OCI-LY3 (cell line): ENCODE data around the gene BRD8.

Experiments used
- H2AFZ ChIP-seq: fragments of 200-600, 300-600 bp; shearing (Covaris generic); 2 replicates; pipeline ENCODE4 v1.6.0; 2014; ENCODE audit warnings: antibody characterized with exemption, low read depth, low read length
- H3K27ac ChIP-seq: fragments of 200-600, 300-600 bp; sonication (generic); 2 replicates; pipeline ENCODE4 v1.5.1; 2014; ENCODE audit warnings: mild to moderate bottlenecking, low read length, moderate library complexity, mixed read lengths
- H3K27me3 ChIP-seq: fragments of 200-600, 300-600 bp; sonication (generic); 2 replicates; pipeline ENCODE4 v1.6.1; 2014; ENCODE audit warnings: low read depth, low read length, mixed read lengths
- H3K36me3 ChIP-seq: fragments of 200-600, 300-600 bp; sonication (generic); replicated peaks from 2 replicates; pipeline ENCODE3; 2014; ENCODE audit warnings: low read depth, low read length, mixed read lengths
- H3K4me1 ChIP-seq: fragments of 300-600, 200-600 bp; sonication (generic); 2 replicates; pipeline ENCODE4 v1.6.1; 2014; ENCODE audit warnings: low read length, mixed read lengths
- H3K4me2 ChIP-seq: fragments of 200-600, 300-600 bp; sonication (generic); 2 replicates; pipeline ENCODE4 v1.6.1; 2014; ENCODE audit warnings: low read length, mixed read lengths
- H3K4me3 ChIP-seq: fragments of 300-600, 200-600 bp; sonication (generic); 2 replicates; pipeline ENCODE4 v1.5.1; 2014; ENCODE audit warnings: antibody characterized with exemption, mild to moderate bottlenecking, low read length, moderate library complexity
- H3K79me2 ChIP-seq: fragments of 300-600, 200-600 bp; shearing (Covaris generic); 2 replicates; pipeline ENCODE4 v1.6.1; 2014; ENCODE audit warnings: mild to moderate bottlenecking, low read length, mixed read lengths
- H3K9ac ChIP-seq: fragments of 300-600, 200-600 bp; shearing (Covaris generic); 2 replicates; pipeline ENCODE4 v1.6.0; 2014; ENCODE audit warnings: mild to moderate bottlenecking, low read length, moderate library complexity
- H3K9me3 ChIP-seq: fragments of 200-600, 300-600 bp; shearing (Covaris generic); 2 replicates; pipeline ENCODE4 v1.6.1; 2014; ENCODE audit warnings: low read length, mixed read lengths; ENCODE audit not compliant: insufficient read depth
- H4K20me1 ChIP-seq: fragments of 200-600, 300-600 bp; sonication (generic); 2 replicates; pipeline ENCODE4 v1.6.1; 2016; ENCODE audit warnings: low read length, mixed read lengths; ENCODE audit not compliant: insufficient read depth
- EZH2phosphoT487 ChIP-seq: fragments of 200-600 bp; shearing (Covaris generic); IDR thresholded peaks from 2 replicates; pipeline ENCODE4 v1.6.1; 2018; ENCODE audit warnings: antibody characterized with exemption, mixed run types, low read depth
- TF ChIP-seq, protein P1 (sequence below): fragments of 200-600, 300-600 bp; sonication (generic); IDR thresholded peaks from 2 replicates; pipeline ENCODE4 v1.5.1; 2014; ENCODE audit warnings: antibody characterized with exemption, low read length, low read depth

The BRD8 gene

DNA sequence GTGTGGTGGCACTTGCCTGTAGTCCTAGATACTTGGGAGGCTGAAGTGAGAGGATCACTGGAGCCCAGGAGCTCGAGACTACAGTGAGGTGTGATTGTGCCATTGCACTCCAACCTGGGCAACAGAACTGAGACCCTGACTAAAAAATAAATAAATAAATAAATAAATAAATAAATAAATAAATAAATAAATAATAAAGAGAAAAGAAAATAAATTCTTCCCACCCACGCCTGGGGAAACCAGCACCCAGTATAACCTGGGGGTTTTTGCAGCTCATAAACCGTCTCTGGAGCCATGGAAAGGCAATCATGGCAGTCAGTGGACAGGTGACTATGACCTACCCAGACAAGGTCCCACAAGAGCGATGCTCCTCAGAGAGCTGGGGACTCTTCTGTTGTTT is 86.7 kb downstream of the BRD8 start:
- no peak overlapping the region for H3K4me2 ChIP-seq
- H3K79me2 ChIP-seq = no peaks in the 10 kb centered on the region
- TF ChIP-seq EZH2phosphoT487 = no peak
- TF ChIP-seq, protein P1, sequence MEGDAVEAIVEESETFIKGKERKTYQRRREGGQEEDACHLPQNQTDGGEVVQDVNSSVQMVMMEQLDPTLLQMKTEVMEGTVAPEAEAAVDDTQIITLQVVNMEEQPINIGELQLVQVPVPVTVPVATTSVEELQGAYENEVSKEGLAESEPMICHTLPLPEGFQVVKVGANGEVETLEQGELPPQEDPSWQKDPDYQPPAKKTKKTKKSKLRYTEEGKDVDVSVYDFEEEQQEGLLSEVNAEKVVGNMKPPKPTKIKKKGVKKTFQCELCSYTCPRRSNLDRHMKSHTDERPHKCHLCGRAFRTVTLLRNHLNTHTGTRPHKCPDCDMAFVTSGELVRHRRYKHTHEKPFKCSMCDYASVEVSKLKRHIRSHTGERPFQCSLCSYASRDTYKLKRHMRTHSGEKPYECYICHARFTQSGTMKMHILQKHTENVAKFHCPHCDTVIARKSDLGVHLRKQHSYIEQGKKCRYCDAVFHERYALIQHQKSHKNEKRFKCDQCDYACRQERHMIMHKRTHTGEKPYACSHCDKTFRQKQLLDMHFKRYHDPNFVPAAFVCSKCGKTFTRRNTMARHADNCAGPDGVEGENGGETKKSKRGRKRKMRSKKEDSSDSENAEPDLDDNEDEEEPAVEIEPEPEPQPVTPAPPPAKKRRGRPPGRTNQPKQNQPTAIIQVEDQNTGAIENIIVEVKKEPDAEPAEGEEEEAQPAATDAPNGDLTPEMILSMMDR = no peak
- no peaks in the 10 kb centered on the region for H4K20me1 ChIP-seq
- H3K9ac ChIP-seq = no peak overlapping the region
- H3K4me1 ChIP-seq = no peaks in the 10 kb centered on the region
- no peaks in the 10 kb centered on the region for H3K36me3 ChIP-seq
- H3K4me3 ChIP-seq = no peak overlapping the region
- no peak overlapping the region for H2AFZ ChIP-seq
- H3K27me3 ChIP-seq = peaks cover 16% of the 10 kb centered on the region
- H3K27ac ChIP-seq = no peak overlapping the region
- H3K9me3 ChIP-seq = no peaks in the 10 kb centered on the region
